ENCODE results near the gene FAM174B.

The FAM174B gene

GRCh38 chr15:92578096-92578835 is 77.3 kb downstream of the FAM174B start:
- TF ChIP-seq CTCF (IDR thresholded peaks at IDR 0.05; ENCODE audit: extremely low read depth, missing control alignments) = no peak
- DNase-seq (ENCODE audit: low spot score) = no peak

GRCh38 chr15:92576597-92577200 is 78.9 kb downstream of the FAM174B start:
- DNase-seq (ENCODE audit: low spot score) = no peak
- TF ChIP-seq CTCF (IDR thresholded peaks at IDR 0.05; ENCODE audit: extremely low read depth, missing control alignments) = no peak

DNA sequence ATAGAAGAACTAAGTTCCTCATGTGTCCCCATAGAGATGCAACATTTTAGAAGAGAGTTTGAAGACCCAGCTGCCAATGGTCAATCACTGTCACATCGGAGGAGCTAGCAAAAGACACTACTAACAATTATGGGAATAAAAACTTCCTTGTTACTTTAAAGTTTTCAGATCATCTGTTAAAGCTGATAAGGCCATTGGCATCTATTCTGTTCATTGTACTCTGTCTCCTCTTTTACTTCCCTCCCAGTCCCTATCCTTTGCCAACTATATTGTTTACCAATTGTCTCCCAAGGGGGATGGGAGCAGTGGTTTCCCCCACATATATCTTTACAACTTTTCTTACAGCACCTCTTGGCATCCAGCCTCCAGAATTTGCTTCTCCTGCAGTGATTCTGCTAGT is 81.0 kb downstream of the FAM174B start:
- TF ChIP-seq CTCF (IDR thresholded peaks at IDR 0.05; ENCODE audit: extremely low read depth, missing control alignments) = no peak
- no peak for DNase-seq (ENCODE audit: low spot score)

DNA sequence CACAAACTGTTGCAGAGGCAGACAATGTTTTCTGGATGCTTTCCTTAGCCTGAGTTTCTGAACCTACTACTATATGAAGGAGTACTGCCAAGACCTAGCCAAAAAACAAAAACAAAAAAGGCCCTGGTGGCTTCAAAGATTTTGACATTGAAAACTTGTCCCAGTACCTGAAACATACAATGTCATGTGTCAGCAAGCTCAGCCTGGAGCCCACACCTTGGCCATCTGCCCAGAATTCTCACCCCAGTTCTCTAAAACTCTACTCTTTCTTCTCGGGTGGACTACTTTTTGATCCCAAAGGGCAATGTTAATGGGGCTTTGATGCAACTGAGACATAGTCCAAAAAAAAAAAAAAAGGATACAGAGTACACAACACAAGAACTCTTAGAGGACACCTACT is 81.4 kb downstream of the FAM174B start:
- TF ChIP-seq CTCF (IDR thresholded peaks at IDR 0.05; ENCODE audit: extremely low read depth, missing control alignments) = no peak
- DNase-seq (ENCODE audit: low spot score) = no peak

GRCh38 chr15:92571824-92572223 is 83.8 kb downstream of the FAM174B start:
- TF ChIP-seq CTCF (IDR thresholded peaks at IDR 0.05; ENCODE audit: extremely low read depth, missing control alignments) = no peak
- no peak for DNase-seq (ENCODE audit: low spot score)

DNA sequence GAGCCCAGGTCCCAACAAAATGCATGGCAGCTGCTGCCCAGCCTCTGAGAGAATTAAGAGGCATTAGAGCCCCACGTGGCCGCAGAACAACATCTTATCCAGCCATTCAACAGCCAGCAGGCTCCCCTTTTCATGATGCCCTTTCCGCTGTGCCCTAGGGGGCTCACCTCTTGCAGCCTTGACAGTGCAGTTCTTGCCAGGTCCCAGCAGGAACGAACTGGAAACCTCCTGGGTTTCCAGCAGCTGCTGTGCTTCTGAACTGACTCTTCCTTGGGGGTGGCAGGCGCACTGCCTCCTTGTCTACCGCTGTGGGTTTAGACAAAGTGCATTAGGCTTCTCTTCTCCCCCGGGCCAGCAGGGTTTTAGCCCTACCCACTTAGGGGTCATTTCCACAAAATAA is 85.2 kb downstream of the FAM174B start:
- no peak for DNase-seq (ENCODE audit: low spot score)
- no peak for TF ChIP-seq CTCF (IDR thresholded peaks at IDR 0.05; ENCODE audit: extremely low read depth, missing control alignments)

DNA sequence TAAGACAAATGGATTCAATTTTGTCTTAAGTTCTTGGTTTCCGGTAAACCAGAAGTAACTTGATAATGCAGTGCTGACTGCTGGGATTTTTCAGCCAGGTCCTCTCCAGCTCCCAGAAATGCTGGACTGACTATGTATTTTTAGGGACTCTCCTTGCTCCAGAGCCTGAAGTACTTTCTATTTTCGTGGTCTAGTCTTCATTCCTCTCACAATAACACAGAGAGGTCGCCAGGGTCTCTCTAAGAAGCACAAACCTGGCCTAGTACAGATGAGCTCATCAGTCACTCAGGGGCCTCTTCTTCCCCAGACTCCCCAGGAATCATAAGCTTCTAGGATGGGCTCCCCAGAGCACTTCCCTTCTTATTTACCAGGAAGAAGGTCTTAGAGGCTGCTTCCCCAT is 85.8 kb downstream of the FAM174B start:
- no peak for TF ChIP-seq CTCF (IDR thresholded peaks at IDR 0.05; ENCODE audit: extremely low read depth, missing control alignments)
- DNase-seq (ENCODE audit: low spot score) = no peak

Data from GM20000 (cell line).